Fibroblast of peridontal ligament (primary cell): ENCODE results near the gene ARHGAP12.

ENCODE experiments used
- DNase-seq: peaks from one replicate; pipeline ENCODE4 v3.0.0-alpha.2; 2010; ENCODE audit errors: extremely low read depth

The ARHGAP12 gene

DNA sequence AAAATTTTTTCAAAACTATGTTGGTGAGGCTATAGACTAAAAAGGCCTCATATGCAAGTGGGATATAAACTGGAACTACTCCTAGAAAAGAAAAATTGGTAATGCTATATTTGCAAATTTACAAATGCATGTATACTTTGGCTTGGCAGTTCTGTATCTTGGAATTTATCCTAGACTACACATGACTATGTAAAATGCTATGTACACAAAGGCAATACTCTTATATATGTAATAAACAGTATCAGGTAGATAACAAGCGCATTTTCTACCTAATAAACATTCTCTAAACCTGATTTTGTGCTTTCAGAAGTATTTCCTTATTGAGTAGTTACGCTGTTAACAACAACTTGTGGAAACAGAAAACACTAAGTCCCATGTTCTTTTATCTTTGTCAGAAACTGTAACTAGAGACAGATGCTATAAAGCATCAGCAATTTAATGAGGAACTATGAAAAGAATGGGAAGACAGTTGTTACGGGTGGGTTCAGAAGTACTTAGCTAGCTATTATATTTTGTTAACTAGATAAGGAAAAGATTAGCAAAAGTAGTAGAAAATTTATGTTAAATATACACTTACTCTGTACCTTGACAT is 107.8 kb downstream of the ARHGAP12 start:
- DNase-seq = peak; percentile 44

DNA sequence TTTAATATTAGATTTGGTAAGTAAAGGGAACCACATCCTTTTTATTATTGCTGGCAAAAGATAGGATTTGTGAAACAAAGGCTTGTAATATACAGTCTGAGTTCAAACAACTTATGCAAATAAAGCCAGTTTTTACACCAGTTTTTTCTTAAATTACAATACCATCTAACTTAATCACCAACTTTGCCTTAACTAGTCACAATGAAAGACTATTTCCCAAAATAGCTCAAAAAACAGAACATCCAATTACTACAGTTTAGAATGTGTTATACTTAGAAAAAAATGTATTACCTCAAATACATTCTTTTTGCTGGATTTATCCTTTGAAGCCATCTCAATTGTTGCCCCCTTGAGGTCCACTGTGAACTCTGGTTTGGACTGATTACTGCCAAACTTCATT is 108.5 kb downstream of the ARHGAP12 start:
- DNase-seq = peak; percentile 35

DNA sequence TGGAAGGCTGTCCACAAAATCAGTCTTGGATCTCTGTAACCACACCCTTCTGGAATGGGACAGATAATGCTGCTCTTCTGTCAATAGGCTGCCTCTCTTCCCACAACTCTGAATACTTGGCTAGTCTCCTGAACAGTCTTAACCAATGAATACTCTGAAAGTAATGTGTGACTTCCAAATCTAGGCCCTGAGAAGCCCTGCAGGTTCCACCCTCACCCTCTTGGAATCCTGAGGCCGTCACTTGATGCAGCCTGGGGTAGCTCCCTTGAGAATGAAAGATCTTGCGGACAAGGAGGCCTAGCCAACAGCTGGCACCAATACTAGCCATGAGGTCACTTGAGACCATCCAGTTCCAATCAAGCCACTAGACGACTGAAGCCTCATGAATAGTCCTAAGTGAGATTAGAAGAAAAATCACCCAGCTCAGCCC is 109.2 kb downstream of the ARHGAP12 start:
- DNase-seq = peak; percentile 93

DNA sequence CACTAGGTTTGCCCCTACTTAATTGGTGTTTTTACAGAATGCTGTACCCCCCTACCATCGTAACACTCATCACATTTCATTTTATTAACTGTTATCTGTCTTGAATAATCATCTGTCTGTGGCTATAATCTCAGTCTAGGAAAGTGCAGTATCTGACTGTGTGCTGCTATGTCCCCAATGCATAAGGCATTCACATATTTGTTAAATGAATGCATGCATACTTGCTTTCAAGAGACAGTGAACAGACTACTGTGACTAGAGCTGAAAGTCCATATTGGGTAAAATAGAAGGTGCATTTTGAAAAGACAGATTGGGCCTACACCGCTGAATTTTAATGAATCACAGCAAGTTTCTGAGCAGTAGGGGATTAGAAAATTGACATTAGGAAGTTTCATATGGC is 112.3 kb downstream of the ARHGAP12 start:
- peak; percentile 44 for DNase-seq

DNA sequence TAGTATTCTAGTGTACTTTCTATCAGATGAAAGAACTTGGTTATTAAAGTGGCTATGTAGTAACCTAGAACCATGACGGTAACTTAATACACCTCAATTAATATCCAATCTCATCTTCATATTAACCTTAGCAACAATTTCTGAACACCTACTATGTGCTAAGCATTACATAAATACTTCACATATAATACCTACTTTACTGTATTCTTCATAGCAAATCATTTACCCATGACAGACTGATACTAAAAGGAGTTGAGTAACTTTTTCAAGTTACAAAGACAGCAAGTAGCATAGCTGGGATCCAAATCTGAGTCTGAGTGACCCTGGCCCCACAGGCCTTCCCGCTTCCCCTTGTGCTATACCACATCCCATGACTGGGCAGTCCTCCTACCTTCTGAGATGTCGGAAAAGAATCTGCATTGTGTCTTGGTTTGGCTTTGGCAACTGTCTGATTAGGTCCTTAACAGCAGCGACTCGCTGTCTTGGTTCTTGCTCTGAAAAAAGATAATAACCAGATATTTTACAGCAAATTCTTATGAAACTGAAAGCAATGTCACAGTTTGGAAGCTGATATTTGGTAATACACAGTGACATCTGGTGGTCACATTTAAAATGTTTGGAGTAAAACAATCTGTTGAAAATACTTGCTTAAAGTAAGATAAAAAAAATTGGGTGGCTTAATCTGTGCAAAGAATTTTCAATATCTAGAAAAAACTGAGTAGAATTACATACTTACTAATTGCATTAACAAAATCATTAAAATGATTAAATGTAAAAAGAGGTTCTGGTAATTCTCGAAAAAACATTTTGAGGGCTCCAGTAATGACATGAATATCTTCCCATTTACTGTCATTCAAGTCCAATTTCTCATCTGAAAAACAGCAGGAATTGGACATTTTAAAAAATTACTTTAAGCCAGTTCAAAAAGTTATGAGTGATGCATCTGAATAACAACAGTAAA is 120.1 kb downstream of the ARHGAP12 start:
- peak; percentile 94 for DNase-seq

DNA sequence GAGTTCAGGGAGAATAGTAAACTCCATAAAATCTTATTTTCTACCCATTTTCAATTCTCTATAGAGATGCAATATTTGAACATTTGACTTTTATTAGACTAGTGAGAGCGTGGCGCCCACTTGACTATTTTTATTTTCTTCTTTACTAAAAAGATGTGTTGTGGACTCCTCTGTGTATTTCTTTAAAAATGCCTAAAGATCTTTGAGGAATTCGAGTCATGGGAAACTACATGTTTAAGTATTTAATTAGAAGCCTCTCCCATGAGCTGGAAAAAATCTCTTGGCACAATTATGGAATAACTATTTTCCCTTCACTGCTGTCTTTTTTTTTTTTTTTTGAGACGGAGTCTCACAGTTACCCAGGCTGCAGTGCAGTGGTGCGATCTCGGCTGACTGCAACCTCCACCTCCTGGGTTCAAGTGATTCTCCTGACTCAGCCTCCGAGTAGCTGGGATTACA is 124.2 kb downstream of the ARHGAP12 start:
- DNase-seq = peak; percentile 67

DNA sequence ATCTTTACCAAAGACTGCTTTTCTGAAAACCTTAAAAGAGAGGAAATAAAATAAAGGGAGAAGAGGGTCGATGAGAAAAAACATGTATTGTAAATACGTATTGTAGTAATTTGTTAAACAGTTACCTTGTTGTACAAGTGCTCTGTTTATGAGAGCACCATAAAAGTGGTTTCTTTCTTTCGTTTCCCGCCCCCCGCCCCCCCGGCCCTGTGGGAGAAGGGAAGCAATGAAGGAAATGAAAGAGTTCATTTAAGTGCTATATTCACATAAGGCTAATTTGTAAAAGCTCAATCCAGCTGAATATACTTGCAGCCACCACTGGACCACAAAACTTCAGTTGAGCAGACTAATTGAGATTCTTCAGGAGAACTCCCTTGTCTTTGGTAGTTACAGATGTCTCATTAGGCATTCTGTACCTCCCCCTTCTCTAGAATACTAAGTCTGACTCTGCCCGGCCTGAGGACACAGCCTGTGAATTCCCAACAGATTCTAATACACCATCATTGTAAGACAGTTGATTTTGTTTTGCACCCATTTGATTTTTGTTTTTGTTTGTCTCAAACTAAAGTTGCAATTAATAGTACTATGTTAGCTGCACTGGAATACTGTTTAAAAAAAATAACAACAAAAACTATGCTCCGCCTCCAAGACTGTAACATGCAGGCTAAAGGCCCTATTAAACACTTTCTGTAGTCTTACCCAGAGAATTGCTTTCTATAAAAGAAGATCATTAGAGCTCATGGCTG is 124.9 kb downstream of the ARHGAP12 start:
- peak; percentile 38 for DNase-seq

DNA sequence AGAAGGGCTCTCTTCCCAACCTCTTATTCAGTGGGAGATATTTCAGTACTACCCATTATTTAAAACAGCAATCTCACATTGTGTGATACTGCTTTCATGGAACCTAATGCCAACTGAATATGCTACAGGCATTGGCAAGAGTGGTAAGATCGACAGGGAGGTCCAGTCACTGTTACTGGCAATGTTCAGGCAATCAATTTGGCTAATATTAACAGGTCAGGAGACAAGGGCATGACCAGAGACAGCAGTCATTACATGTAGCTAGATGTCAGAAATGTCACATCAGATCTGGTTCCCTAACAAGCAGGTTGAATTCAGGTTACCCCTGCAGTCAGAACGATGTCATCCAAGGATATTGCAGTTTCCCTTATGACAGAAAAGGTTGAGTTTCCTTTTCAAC is 129.4 kb downstream of the ARHGAP12 start:
- no peak for DNase-seq

DNA sequence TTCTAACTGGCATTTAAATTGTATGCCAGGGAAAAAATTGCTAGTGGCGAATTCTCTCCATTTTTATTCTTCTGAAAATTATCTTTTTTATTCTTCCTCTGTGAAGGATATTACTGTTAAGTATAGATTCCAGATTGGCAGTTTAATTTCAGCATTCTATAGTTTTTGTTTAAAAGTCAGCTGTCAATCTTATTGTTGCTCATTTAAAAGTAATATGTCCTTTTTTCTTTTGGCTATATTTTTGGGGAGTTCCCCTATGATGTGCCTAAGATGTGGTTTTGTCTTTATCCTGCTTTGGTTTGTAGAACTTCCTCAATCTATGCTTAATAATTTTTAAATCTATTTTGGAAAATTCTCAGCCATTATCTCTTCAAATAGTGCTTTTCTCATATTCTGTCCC is 135.9 kb downstream of the ARHGAP12 start:
- DNase-seq = no peak

DNA sequence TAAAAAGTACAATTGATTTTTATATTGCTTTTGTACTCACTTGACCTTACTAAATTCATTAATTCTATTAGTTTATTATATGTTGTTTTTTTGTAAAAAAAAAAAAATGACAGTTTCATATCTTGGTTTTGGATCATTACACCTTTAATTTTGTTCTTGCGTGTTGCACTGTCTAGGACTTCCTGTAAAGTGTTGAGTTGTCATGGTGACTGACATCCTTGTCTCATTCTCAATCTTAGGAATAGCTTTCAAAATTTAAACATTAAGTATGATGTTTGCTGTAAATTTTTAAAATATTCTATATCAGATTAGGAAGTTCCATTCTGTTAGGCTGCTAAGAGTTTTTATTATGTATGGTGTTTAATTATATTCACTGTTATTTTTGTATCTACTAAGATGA is 139.1 kb downstream of the ARHGAP12 start:
- no peak for DNase-seq

DNA sequence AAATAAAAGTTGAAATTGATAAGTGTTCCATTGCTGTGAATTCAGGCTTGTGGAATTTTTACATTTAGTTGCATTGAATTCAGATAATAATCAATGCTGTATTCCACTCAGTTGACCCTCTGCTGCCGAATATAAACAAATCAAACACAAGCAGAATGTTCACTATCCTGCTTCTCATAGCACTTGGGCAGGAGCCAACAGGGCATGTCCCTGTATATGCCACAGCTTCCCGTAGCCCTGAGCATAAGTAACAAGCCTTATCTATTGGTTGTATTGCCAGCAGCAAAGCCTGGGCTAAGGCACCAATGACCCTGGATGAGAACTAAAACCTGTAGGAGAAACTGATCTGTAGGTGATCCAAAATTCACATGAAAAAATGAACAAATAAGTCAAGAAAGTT is 145.9 kb downstream of the ARHGAP12 start:
- no peak for DNase-seq

DNA sequence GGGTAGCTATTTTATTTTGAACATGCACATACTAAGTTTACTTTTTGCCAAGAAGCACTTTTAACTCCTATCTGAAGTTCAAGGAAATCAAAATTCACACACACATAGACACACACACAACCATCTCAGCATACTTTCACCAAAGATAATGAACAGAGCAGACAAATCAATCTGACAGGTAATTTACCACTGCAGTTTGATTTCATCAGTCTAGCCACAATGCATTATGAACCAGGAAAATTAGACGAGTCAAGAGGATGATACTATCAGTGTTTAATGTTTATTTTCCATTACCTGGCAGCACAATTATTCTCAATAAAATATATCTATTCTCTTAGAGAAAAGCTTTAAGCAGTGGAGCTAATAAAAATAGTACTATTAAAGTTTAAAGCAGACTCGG is 147.9 kb downstream of the ARHGAP12 start:
- no peak for DNase-seq

DNA sequence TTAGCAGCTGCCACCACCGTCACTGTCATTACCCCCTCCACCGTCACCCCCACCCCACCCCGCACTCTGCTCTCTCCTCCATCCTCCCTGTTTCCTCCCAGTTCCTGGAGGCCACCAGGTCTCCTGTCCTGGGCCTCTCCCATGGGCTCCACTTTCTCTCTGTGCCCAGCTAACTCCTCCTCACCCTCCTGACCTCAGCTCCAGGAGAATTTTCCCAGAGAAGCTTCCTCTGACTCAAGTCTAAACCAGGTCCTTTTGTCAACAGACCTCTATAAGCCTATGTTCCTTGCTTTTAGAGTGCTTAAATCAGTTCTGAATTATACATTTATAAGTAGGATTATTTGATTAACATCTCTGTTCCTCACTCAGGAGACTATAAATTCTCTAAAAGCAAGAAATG is 150.0 kb downstream of the ARHGAP12 start:
- DNase-seq = no peak

DNA sequence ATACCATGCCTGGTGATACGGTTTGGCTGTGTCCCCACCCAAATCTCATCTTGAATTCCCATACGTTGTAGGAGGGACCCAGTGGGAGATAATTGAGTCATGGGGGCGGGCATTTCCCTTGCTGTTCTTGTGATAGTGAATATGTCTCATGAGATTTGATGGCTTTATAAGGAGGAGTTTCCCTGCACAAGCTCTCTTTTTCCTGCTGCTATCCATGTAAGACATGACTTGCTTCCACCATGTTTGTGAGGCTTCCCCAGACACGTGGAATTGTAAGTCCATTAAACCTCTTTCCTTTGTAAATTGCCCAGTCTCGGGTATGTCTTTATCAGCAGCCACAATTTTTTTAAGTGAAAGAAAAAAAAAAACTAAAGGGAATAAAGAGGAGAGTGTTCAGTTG is 152.5 kb downstream of the ARHGAP12 start:
- no peak for DNase-seq

DNA sequence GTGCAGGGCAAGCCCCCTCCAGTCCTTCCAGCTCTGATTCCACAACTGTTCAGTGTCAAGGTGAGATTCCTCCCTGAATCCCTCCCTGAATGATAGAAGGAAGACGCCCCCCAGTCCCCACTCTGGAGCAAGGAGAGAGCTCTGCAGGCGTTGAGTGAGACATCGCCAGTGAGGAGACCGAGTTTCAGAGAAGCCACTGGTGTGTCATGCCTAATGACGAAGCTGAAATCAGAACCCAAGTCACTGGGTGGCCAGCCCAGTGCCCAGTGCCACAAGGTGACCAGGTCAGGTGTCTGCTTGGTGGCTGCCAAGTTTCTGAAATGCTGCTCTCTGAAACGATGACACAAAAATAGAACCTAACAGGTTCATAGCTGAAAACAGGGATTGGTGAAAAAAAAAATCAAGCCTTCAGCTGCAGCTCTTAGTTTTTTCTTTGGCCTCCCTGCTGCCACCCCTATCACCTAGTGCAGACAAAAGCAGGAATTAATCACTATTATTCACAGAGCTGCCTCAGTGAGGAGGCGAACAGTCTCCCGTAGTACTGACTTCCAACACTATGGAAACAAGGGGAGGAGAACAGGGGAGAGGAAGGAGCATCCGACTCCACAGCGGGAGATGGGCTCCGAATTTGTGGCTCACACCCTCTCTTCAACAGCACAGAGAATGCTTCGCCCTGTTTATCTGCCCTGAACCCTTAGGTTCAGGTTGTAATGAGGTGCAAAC is 153.5 kb downstream of the ARHGAP12 start:
- DNase-seq = no peak

DNA sequence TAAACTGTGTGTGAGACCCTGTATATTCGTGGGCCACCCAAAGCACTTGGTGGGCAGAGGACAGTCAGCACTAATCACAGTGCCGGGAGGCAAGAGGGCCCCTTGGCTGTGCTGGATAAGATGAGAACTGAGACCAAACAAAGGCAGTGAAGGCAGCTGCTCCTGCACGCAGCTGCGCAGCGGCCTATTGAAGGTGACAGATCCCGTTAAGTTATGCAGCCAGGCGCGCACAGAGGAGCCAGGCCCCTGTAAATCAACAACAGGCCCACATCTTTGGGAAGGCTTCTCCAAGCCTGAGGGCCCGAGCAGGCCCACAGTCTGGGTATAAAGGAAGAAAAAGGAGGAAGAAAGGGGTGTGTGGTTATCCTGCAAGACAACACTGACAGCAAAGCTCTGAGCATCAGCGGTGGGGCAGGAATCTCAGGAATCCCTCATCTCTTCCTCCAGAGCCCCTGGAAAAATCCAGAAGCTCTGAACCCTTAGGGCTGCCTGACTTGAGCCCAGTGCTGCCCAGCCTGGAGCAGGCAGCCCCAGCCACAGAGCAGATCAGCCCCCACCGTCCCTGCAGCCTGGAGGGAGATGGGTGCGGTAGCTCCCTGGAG is 154.2 kb downstream of the ARHGAP12 start:
- no peak for DNase-seq

DNA sequence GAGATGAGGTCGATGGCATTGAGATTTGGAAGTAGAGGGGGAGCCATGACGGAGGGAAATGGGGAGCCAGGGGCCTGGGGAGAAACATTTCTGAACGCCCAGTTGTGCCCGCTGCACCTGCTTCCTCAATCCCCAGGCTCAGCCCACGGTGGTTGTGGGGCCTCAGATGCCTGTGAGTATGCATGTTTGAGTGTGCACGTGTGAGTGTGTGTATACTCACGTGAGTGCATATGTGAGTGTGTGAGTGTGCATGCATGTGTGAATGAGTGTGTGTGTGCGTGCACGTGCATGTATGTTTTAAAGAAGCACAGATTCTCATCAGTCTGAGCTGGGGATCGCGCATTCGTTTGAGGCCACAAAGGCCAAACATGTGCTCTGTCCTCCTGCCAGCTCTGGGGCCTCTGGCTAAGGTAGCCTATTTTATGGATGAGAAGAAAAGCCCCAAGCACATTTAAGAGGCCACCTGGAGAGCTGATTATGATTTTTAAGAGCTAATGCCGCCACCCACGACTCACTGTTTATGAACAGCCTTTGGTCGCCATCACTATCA is 154.8 kb downstream of the ARHGAP12 start:
- DNase-seq = no peak

DNA sequence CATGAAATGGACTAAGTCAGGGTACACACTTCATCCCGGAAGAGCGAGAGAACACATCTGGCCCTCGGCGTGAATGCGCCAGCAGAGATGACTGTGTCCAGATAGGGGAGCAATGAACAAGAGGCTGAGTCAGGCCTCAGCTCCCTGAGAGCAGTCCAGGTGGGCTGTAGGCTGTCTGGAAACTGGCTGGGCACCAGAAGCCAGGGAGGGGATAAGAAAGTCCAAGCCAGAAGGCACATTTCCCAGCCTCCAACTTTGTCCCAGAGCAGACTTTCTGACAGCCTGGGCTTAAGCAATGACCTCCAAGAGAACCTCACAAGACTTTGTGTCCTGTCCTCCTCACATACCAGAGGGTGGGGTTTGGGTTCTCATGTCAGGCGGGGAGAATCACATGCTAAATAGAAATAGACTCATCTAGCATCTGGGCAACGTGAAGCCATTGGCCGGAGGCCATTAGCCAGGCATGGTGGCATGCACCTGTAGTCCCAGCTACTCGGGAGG is 157.2 kb downstream of the ARHGAP12 start:
- no peak for DNase-seq

DNA sequence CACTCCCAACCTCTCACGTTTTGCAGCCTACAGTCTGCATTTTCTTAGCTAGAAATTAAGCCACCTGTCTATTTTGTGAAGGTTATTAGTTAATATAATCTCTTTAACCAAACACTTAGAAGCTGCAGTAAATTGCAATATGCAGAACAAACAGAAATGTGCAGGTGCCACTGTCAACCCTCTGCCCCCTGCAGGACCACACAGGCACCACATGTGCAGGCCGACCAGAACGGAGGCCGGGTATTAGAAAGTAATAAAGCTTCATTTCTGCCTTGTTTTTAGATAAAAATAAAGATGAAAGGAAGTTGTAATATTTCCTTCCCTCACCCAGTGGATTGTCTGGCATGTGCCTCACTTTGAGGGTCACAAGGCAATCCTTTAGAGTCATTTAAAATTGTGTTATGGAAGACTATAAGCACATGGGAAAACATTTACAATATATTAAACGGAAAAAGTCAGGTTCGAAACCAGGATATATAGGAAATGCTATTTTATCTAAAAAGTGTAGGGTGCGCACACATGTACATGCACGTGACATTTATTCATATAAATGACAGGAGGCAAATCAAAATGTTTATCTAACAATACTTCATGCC is 158.2 kb downstream of the ARHGAP12 start:
- DNase-seq = no peak

DNA sequence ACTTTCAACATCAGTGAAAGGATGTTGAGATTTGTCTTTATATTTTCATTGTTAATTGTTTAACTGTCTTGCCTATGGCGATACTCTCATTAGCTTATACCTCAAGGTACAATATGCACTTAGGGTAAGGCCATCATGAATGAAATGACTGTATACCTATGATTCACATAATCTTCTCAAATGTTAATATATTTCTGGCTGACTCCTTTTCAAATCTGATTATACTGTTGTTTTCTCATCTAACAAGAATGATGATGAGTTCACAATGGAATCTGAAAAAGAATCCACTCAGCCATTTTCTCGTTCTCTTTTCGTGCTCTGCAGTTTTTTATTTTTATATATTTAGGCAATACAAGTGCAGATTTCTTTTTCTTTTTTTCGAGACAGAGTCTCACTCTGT is 159.1 kb downstream of the ARHGAP12 start:
- DNase-seq = peak; percentile 69
